GM23338 (cell line): ENCODE data around the gene HMCN2. TPM values are rescaled to one million over a fixed set of nuclear protein-coding genes. Genes with fewer than 3 reads are reported as not detected.

Experiments
- ATAC-seq: fragments of 200-7000 bp; cut with Tn5 transposase; 3 replicates; pipeline ENCODE4 v1.9.1; 2020
- DNase-seq: peaks from one replicate; pipeline ENCODE4 v3.0.0-alpha.2; 2015; ENCODE audit warnings: low spot score
- H2AFZ ChIP-seq: fragments of 200-600 bp; sonication (generic); 2 replicates; pipeline ENCODE4 v1.8.0; 2016; ENCODE audit warnings: antibody characterized with exemption, mild to moderate bottlenecking, moderate library complexity
- H3F3A ChIP-seq: fragments of 200-600 bp; sonication (generic); replicated peaks from 2 replicates; pipeline ENCODE4 v1.8.0; 2017; ENCODE audit warnings: antibody characterized with exemption, mixed run types, low read depth
- H3K27ac ChIP-seq: fragments of 200-600 bp; sonication (generic); 2 replicates; pipeline ENCODE4 v1.6.1; 2016; ENCODE audit warnings: low read depth
- H3K27me3 ChIP-seq: fragments of 200-600 bp; sonication (generic); 2 replicates; pipeline ENCODE4 v1.8.0; 2016; ENCODE audit warnings: mild to moderate bottlenecking, mixed run types, moderate library complexity; ENCODE audit not compliant: insufficient read depth
- H3K36me3 ChIP-seq: fragments of 200-600 bp; sonication (generic); 2 replicates; pipeline ENCODE4 v1.8.0; 2016; ENCODE audit warnings: mild to moderate bottlenecking; ENCODE audit not compliant: insufficient read depth
- H3K4me1 ChIP-seq: fragments of 200-600 bp; sonication (generic); 2 replicates; pipeline ENCODE4 v1.8.0; 2016; ENCODE audit warnings: mild to moderate bottlenecking, moderate library complexity; ENCODE audit not compliant: insufficient read depth
- H3K4me2 ChIP-seq: fragments of 200-600 bp; sonication (generic); 2 replicates; pipeline ENCODE4 v1.7.1; 2017; ENCODE audit warnings: mixed run types
- H3K4me3 ChIP-seq: fragments of 200-600 bp; sonication (generic); 2 replicates; pipeline ENCODE4 v1.6.1; 2016; ENCODE audit warnings: mixed run types
- H3K79me2 ChIP-seq: fragments of 200-600 bp; sonication (generic); replicated peaks from 2 replicates; pipeline ENCODE4 v1.8.0; 2017; ENCODE audit warnings: mild to moderate bottlenecking; ENCODE audit not compliant: insufficient read depth
- H3K9me2 ChIP-seq: fragments of 200-600 bp; sonication (generic); 2 replicates; pipeline ENCODE4 v1.8.0; 2017; ENCODE audit not compliant: insufficient read depth
- H4K20me1 ChIP-seq: fragments of 200-600 bp; sonication (generic); replicated peaks from 2 replicates; pipeline ENCODE4 v1.8.0; 2017; ENCODE audit warnings: mild to moderate bottlenecking; ENCODE audit not compliant: insufficient read depth
- H3K27ac Mint-ChIP-seq: 2 replicates; pipeline ENCODE4 v1.8.0; 2020; ENCODE audit warnings: inconsistent platforms, mild to moderate bottlenecking, moderate library complexity, mixed read lengths
- H3K27me3 Mint-ChIP-seq: 3 replicates; pipeline ENCODE4 v1.8.0; 2022; ENCODE audit warnings: low read depth, mild to moderate bottlenecking, moderate library complexity, mixed read lengths, inconsistent platforms; ENCODE audit not compliant: insufficient read depth, poor library complexity
- H3K36me3 Mint-ChIP-seq: 3 replicates; pipeline ENCODE4 v1.8.0; 2021; ENCODE audit warnings: low read depth, mild to moderate bottlenecking, inconsistent platforms, moderate library complexity, mixed read lengths
- H3K4me1 Mint-ChIP-seq: 3 replicates; pipeline ENCODE4 v1.8.0; 2020; ENCODE audit warnings: mild to moderate bottlenecking, inconsistent platforms, mixed read lengths
- H3K4me3 Mint-ChIP-seq: 3 replicates; pipeline ENCODE4 v1.8.0; 2021; ENCODE audit warnings: moderate library complexity, mild to moderate bottlenecking, inconsistent platforms, mixed read lengths
- H3K9me3 Mint-ChIP-seq: 3 replicates; pipeline ENCODE4 v1.8.0; 2020; ENCODE audit warnings: moderate library complexity, mild to moderate bottlenecking, inconsistent platforms, mixed read lengths
- CREB1 ChIP-seq: fragments of 250-450 bp; sonication (Bioruptor Pico); IDR thresholded peaks from 2 replicates; pipeline ENCODE4 v1.5.0; 2020; ENCODE audit warnings: low read depth, mild to moderate bottlenecking, moderate library complexity
- EZH2 ChIP-seq: fragments of 200-600 bp; sonication (generic); IDR thresholded peaks from one replicate; pipeline ENCODE4 v1.8.0; 2017; ENCODE audit warnings: antibody characterized with exemption, mild to moderate bottlenecking, low read depth; ENCODE audit not compliant: unreplicated experiment
- NANOG ChIP-seq: IDR thresholded peaks from 2 replicates; pipeline ENCODE4 v1.6.1; 2016; ENCODE audit warnings: antibody characterized with exemption, borderline replicate concordance
- POLR2AphosphoS5 ChIP-seq: IDR thresholded peaks from 2 replicates; pipeline ENCODE4 v1.6.1; 2016; ENCODE audit warnings: antibody characterized with exemption, low read depth
- STAT1 ChIP-seq: IDR thresholded peaks from one replicate; pipeline ENCODE4 v1.6.1; 2016; ENCODE audit warnings: antibody characterized with exemption; ENCODE audit not compliant: unreplicated experiment
- polyA plus RNA-seq: library from polyadenylated mRNA; unstranded; fragments of >200 nt; fragmentation: Nextera tagmentation; extraction: Ambion mirVana; gene quantifications from 2 replicates; pipeline ENCODE4 v1.2.1, GENCODE V29; 2016
- total RNA-seq: library from RNA; depleted of rRNA; stranded (reverse); fragments of >200 nt; shearing (Covaris generic); gene quantifications from 2 replicates; pipeline ENCODE4 v1.2.3, GENCODE V29; 2014
- TF ChIP-seq, protein P1 (sequence below), 2 experiments: fragments of 200-600 bp in 1 of 2; sonication (generic) in 1 of 2; conservative IDR thresholded peaks; 2 replicates each; pipeline versions ENCODE4 v1.5.1 to v1.6.1; 2016 to 2017; ENCODE audit warnings: antibody characterized with exemption in 2 of 2, low read depth in 2 of 2, mild to moderate bottlenecking in 2 of 2, moderate library complexity in 1 of 2
- TF ChIP-seq, protein P2 (sequence below): IDR thresholded peaks from 2 replicates; pipeline ENCODE4 v1.6.1; 2016; ENCODE audit warnings: antibody characterized with exemption

The HMCN2 gene
- total and polyA plus RNA-seq, 2 experiments from 2014 or later = 1.3 to 4.7 TPM

DNA sequence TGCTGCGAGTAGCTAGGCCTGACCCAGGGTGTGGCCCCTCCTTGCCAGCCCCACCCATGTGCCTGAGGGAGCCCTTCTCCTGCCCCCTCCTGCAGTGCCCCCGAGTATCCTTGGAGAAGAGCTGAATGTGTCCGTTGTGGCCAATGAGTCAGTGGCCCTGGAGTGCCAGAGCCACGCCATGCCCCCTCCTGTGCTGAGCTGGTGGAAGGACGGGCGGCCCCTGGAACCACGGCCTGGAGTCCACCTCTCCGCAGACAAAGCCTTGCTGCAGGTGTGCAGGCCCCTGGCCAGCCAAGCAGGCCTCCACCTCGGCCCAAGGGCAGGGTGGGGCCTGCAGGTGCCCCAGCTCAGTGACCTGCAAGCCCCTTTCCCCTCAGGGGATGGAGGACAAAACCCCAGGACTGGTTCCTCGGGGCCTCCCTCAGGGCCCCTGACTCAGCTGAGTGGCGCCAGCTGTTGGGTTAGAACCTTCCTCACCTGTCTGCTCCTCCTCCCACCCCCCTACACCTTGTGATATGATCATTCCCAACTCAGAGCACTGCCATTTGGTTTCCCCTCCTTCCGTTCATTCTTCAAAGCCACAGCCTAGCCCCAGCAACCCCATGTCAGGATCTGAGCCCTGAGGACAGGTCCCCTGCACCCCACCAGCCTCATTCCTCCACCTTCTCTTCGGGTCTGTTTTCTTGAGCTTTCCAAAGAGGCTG is 99.2 kb downstream of the HMCN2 start:
- H3K36me3 ChIP-seq = no peaks in the 10 kb centered on the region

DNA sequence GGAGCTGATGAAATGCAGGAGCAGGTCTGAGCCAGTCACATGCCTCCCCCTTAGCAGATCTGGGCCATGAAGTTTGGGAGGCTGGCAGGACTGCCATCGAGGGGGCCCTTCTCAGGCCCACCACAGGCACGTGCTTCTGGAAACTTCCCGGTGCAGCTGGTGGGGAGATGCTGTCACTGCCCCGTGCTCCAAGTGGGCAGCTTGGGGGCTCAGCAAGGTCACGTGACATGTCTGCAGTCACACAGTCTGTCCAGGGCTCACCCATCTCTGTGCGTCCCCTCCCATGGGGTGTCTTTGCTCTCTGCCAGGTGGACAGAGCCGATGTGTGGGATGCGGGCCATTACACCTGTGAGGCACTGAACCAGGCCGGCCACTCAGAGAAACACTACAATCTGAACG is 99.8 kb downstream of the HMCN2 start:
- no peaks in the 10 kb centered on the region for H4K20me1 ChIP-seq
- no peaks in the 10 kb centered on the region for H3K36me3 ChIP-seq
- H3K9me2 ChIP-seq = no peaks in the 10 kb centered on the region
- no peaks in the 10 kb centered on the region for H3K79me2 ChIP-seq
- H3F3A ChIP-seq = no peaks in the 10 kb centered on the region
- Mint-ChIP-seq H3K27me3 (peaks cover 5% of the 10 kb centered on the region), H3K27ac (peak overlapping the region; percentile 80; the same call in 1 of the 2 replicates), H3K4me3 (no peak overlapping the region), H3K4me1 (peaks cover 11% of the 10 kb centered on the region; the same call in 2 of the 3 replicates), H3K36me3 (peaks cover 7% of the 10 kb centered on the region), H3K9me3 (no peaks in the 10 kb centered on the region; the same call in 2 of the 3 replicates)
- TF ChIP-seq EZH2 = no peak
- TF ChIP-seq, protein P1, sequence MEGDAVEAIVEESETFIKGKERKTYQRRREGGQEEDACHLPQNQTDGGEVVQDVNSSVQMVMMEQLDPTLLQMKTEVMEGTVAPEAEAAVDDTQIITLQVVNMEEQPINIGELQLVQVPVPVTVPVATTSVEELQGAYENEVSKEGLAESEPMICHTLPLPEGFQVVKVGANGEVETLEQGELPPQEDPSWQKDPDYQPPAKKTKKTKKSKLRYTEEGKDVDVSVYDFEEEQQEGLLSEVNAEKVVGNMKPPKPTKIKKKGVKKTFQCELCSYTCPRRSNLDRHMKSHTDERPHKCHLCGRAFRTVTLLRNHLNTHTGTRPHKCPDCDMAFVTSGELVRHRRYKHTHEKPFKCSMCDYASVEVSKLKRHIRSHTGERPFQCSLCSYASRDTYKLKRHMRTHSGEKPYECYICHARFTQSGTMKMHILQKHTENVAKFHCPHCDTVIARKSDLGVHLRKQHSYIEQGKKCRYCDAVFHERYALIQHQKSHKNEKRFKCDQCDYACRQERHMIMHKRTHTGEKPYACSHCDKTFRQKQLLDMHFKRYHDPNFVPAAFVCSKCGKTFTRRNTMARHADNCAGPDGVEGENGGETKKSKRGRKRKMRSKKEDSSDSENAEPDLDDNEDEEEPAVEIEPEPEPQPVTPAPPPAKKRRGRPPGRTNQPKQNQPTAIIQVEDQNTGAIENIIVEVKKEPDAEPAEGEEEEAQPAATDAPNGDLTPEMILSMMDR (conservative IDR thresholded peaks at IDR 0.05; ENCODE audit: low read depth in 2 of 2) = no peak
- TF ChIP-seq STAT1 = no peak
- TF ChIP-seq NANOG = no peak
- TF ChIP-seq POLR2AphosphoS5 = no peak
- H3K27me3 ChIP-seq = no peaks in the 10 kb centered on the region
- ATAC-seq = no peak
- H3K4me1 ChIP-seq = no peaks in the 10 kb centered on the region
- H3K4me2 ChIP-seq = no peak overlapping the region
- DNase-seq = no peak
- no peak overlapping the region for H3K4me3 ChIP-seq
- no peak overlapping the region for H3K27ac ChIP-seq
- no peak overlapping the region for H2AFZ ChIP-seq

More for the DNA sequence above, 99.2 kb downstream of the HMCN2 start:
- Mint-ChIP-seq H3K4me3 (no peak overlapping the region), H3K27me3 (peaks cover 5% of the 10 kb centered on the region), H3K36me3 (peaks cover 7% of the 10 kb centered on the region), H3K9me3 (no peaks in the 10 kb centered on the region), H3K4me1 (peaks cover 9% of the 10 kb centered on the region; the same call in 1 of the 3 replicates), H3K27ac (peak overlapping the region; percentile 80; the same call in 1 of the 2 replicates)
- Histone ChIP-seq H2AFZ (no peak overlapping the region), H4K20me1 (no peaks in the 10 kb centered on the region), H3K27ac (no peak overlapping the region), H3K4me2 (no peak overlapping the region), H3F3A (no peaks in the 10 kb centered on the region), H3K4me1 (no peaks in the 10 kb centered on the region), H3K9me2 (no peaks in the 10 kb centered on the region), H3K4me3 (no peak overlapping the region), H3K27me3 (no peaks in the 10 kb centered on the region), H3K79me2 (no peaks in the 10 kb centered on the region)
- ATAC-seq (no peak), DNase-seq (no peak)
- no peak for TF ChIP-seq POLR2AphosphoS5

DNA sequence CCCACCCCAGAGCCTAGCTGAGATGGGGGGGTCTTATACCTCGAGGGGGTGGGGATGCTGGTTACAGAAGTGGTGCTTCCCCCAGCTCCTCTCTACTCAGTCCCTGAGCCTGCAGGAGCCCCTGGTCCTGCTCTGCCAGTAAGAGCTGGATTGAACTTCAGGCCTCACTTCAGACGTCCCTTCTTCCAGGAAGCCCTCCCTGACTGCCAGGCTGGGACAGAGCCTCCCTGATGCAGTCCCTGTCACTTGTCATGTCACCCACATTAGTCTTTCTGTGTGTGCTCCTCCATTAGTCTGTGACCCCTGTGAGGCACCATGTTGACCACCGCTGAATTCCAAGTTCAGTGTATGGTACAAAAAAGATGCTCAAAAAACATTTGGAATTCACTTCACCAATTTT is 100.5 kb downstream of the HMCN2 start:
- Histone ChIP-seq H2AFZ (no peak overlapping the region), H3K4me2 (no peak overlapping the region), H3K27ac (no peak overlapping the region), H3F3A (no peaks in the 10 kb centered on the region), H3K79me2 (no peaks in the 10 kb centered on the region), H4K20me1 (no peaks in the 10 kb centered on the region), H3K4me3 (no peak overlapping the region), H3K27me3 (no peaks in the 10 kb centered on the region), H3K4me1 (no peaks in the 10 kb centered on the region), H3K36me3 (no peaks in the 10 kb centered on the region), H3K9me2 (no peaks in the 10 kb centered on the region)
- Mint-ChIP-seq H3K27ac (no peak overlapping the region), H3K9me3 (no peaks in the 10 kb centered on the region; the same call in 2 of the 3 replicates), H3K4me3 (no peak overlapping the region), H3K36me3 (peaks cover under 1% of the 10 kb centered on the region; the same call in 2 of the 3 replicates), H3K4me1 (peaks cover 11% of the 10 kb centered on the region; the same call in 2 of the 3 replicates), H3K27me3 (peaks cover 7% of the 10 kb centered on the region)
- TF ChIP-seq NANOG (no peak), CREB1 (no peak), POLR2AphosphoS5 (no peak), EZH2 (no peak)
- TF ChIP-seq, protein P2, sequence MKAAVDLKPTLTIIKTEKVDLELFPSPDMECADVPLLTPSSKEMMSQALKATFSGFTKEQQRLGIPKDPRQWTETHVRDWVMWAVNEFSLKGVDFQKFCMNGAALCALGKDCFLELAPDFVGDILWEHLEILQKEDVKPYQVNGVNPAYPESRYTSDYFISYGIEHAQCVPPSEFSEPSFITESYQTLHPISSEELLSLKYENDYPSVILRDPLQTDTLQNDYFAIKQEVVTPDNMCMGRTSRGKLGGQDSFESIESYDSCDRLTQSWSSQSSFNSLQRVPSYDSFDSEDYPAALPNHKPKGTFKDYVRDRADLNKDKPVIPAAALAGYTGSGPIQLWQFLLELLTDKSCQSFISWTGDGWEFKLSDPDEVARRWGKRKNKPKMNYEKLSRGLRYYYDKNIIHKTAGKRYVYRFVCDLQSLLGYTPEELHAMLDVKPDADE = no peak
- DNase-seq (no peak), ATAC-seq (no peak)
